ENCODE measurements around the gene GRIN2C. TPM values are rescaled to one million over a fixed set of nuclear protein-coding genes. Genes with fewer than 3 reads are reported as not detected.

Gene GRIN2C
- total and polyA plus RNA-seq, 2 donors from 2014 or later, result 0.15 to 0.31 TPM

- Histone ChIP-seq H3K4me1 (ENCODE audit: control insufficient read depth in 2 of 3, insufficient read depth in 2 of 3, low read depth in 1 of 3, low read length in 3 of 3) (no peaks in the 10 kb centered on the region), H3K9ac (ENCODE audit: low read length in 3 of 3) (no peak overlapping the region), H3K4me3 (ENCODE audit: low read length in 3 of 3) (no peak overlapping the region), H3K27ac (ENCODE audit: low read depth in 2 of 2, low read length in 2 of 2) (no peak overlapping the region), H3K9me3 (ENCODE audit: control insufficient read depth in 2 of 3, insufficient read depth in 1 of 3, low read length in 3 of 3) (no peaks in the 10 kb centered on the region), H3K36me3 (ENCODE audit: control insufficient read depth in 2 of 3, insufficient read depth in 3 of 3, low read length in 3 of 3) (no peaks in the 10 kb centered on the region), H3K27me3 (ENCODE audit: control insufficient read depth, insufficient read depth, low read length) (no peaks in the 10 kb centered on the region)
- no peak for TF ChIP-seq CTCF (IDR thresholded peaks at IDR 0.05; ENCODE audit: borderline replicate concordance, extremely low read depth, insufficient read depth)
- FAIRE-seq (no peak), DNase-seq (no peak)
- intact Hi-C loops (cut with DNase I), result no loop called here
These were observed 48.8 kb downstream of the GRIN2C start for GRCh38 chr17:74810699-74811485.

GRCh38 chr17:74808714-74809430, 50.8 kb downstream of the GRIN2C start:
- Histone ChIP-seq H3K27me3 (ENCODE audit: control insufficient read depth, insufficient read depth, low read length) (no peaks in the 10 kb centered on the region), H3K9ac (ENCODE audit: low read length in 3 of 3) (no peak overlapping the region), H3K27ac (ENCODE audit: low read depth in 2 of 2, low read length in 2 of 2) (no peak overlapping the region), H3K4me1 (ENCODE audit: control insufficient read depth in 2 of 3, insufficient read depth in 2 of 3, low read depth in 1 of 3, low read length in 3 of 3) (no peaks in the 10 kb centered on the region), H3K36me3 (ENCODE audit: control insufficient read depth in 2 of 3, insufficient read depth in 3 of 3, low read length in 3 of 3) (no peaks in the 10 kb centered on the region), H3K4me3 (ENCODE audit: low read length in 3 of 3) (no peak overlapping the region), H3K9me3 (ENCODE audit: control insufficient read depth in 2 of 3, insufficient read depth in 1 of 3, low read length in 3 of 3) (no peaks in the 10 kb centered on the region)
- FAIRE-seq (no peak), DNase-seq (peak in 1 of 5 donors; percentile 52)
- no peak for TF ChIP-seq CTCF (IDR thresholded peaks at IDR 0.05; ENCODE audit: borderline replicate concordance, extremely low read depth, insufficient read depth)
- intact Hi-C loops (cut with DNase I), result no loop called here

- Histone ChIP-seq H3K9ac (ENCODE audit: low read length in 3 of 3) (no peak overlapping the region), H3K36me3 (ENCODE audit: control insufficient read depth in 2 of 3, insufficient read depth in 3 of 3, low read length in 3 of 3) (no peaks in the 10 kb centered on the region), H3K4me3 (ENCODE audit: low read length in 3 of 3) (no peak overlapping the region), H3K27ac (ENCODE audit: low read depth in 2 of 2, low read length in 2 of 2) (no peak overlapping the region), H3K27me3 (ENCODE audit: control insufficient read depth, insufficient read depth, low read length) (no peaks in the 10 kb centered on the region), H3K4me1 (ENCODE audit: control insufficient read depth in 2 of 3, insufficient read depth in 2 of 3, low read depth in 1 of 3, low read length in 3 of 3) (no peaks in the 10 kb centered on the region), H3K9me3 (ENCODE audit: control insufficient read depth in 2 of 3, insufficient read depth in 1 of 3, low read length in 3 of 3) (no peaks in the 10 kb centered on the region)
- intact Hi-C loops (cut with DNase I), result no loop called here
- no peak for FAIRE-seq
- TF ChIP-seq CTCF (IDR thresholded peaks at IDR 0.05; ENCODE audit: borderline replicate concordance, extremely low read depth, insufficient read depth), result no peak
- DNase-seq, result no peak
These were observed 51.8 kb downstream of the GRIN2C start for GRCh38 chr17:74807925-74808324.
